NT2/D1 (cell line): ENCODE results near the gene ZCCHC3.

Source experiments
- SUZ12 ChIP-seq: IDR thresholded peaks from 2 replicates; pipeline ENCODE4 v1.6.1; 2011; ENCODE audit not compliant: insufficient read length, insufficient read depth; ENCODE audit errors: extremely low read depth
- YY1 ChIP-seq: IDR thresholded peaks from 2 replicates; pipeline ENCODE4 v1.6.1; 2011; ENCODE audit not compliant: insufficient read length, insufficient read depth
- ZNF274 ChIP-seq: IDR thresholded peaks from 2 replicates; pipeline ENCODE4 v1.6.1; 2011; ENCODE audit warnings: mild to moderate bottlenecking, low read depth, low read length

- TF ChIP-seq YY1: no peak
- TF ChIP-seq SUZ12: no peak
- TF ChIP-seq ZNF274: no peak
Measured at GRCh38 chr20:347640-348484, 50.5 kb downstream of the ZCCHC3 start.
